ENCODE measurements around the gene MAN2A1. TPM values are rescaled to one million over a fixed set of nuclear protein-coding genes. Genes with fewer than 3 reads are reported as not detected.

The MAN2A1 gene
- polyA plus RNA-seq, 3 donors = 17.0 to 23.0 (median 20.1) TPM

DNA sequence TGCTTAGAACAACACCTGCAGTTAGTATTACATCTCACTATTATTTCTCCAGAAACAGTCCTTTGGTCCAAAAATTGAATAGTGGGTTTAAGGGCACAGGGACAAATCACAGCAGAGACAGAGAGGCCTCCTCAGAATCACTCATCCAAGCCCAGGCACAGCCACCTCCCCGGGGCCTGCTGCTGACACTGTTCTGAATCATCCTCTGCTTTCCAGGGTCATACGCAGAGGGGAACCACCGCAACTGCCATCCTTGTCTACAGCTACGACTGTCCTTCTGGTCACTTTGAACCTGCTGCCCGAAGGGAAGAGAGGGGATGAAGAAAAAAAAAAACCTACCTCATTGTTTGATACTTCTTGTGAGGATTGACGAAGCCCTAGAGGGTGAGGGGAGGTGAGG, 35.3 kb upstream of the MAN2A1 start:
- peak overlapping the region in 1 of 2 donors; percentile 13 for H3K27ac ChIP-seq (ENCODE audit: low read depth in 1 of 2, low read length in 2 of 2)
- TF ChIP-seq, protein P1, sequence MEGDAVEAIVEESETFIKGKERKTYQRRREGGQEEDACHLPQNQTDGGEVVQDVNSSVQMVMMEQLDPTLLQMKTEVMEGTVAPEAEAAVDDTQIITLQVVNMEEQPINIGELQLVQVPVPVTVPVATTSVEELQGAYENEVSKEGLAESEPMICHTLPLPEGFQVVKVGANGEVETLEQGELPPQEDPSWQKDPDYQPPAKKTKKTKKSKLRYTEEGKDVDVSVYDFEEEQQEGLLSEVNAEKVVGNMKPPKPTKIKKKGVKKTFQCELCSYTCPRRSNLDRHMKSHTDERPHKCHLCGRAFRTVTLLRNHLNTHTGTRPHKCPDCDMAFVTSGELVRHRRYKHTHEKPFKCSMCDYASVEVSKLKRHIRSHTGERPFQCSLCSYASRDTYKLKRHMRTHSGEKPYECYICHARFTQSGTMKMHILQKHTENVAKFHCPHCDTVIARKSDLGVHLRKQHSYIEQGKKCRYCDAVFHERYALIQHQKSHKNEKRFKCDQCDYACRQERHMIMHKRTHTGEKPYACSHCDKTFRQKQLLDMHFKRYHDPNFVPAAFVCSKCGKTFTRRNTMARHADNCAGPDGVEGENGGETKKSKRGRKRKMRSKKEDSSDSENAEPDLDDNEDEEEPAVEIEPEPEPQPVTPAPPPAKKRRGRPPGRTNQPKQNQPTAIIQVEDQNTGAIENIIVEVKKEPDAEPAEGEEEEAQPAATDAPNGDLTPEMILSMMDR (IDR thresholded peaks at IDR 0.05) = no peak
- no peaks in the 10 kb centered on the region for H3K79me2 ChIP-seq (ENCODE audit: insufficient read depth, low read length)
- peak overlapping the region; percentile 8 for H3K4me2 ChIP-seq (replicated peaks; ENCODE audit: extremely low read depth, low read length, poor library complexity, severe bottlenecking)
- H3K4me3 Mint-ChIP-seq = no peak overlapping the region
- DNase-seq = peak; percentile 70 to 87 (median 73)
- no peak overlapping the region for H3K4me3 ChIP-seq (replicated peaks in 1 of 3; ENCODE audit: low read depth in 2 of 3, low read length in 3 of 3)
- no peaks in the 10 kb centered on the region for H4K20me1 ChIP-seq (ENCODE audit: insufficient read depth, low read length)
- no peaks in the 10 kb centered on the region for H3K9me3 Mint-ChIP-seq
- H3K9ac ChIP-seq (ENCODE audit: insufficient read depth, low read length, poor library complexity, severe bottlenecking) = no peak overlapping the region
- intact Hi-C loops (cut with micrococcal nuclease) = no loop called here
- H3K9me3 ChIP-seq (replicated peaks in 1 of 2; ENCODE audit: control insufficient read depth in 1 of 2, insufficient read depth in 1 of 2, low read length in 2 of 2) = no peaks in the 10 kb centered on the region
- peaks cover 0 to 5% of the 10 kb centered on the region in 2 donors for H3K36me3 Mint-ChIP-seq
- peaks cover 44 to 52% of the 10 kb centered on the region in 2 donors for H3K4me1 ChIP-seq (ENCODE audit: control insufficient read depth in 1 of 2, insufficient read depth in 2 of 2, low read length in 2 of 2)
- no peaks in the 10 kb centered on the region for H3K36me3 ChIP-seq (replicated peaks in 1 of 2; ENCODE audit: control insufficient read depth in 1 of 2, insufficient read depth in 2 of 2, low read length in 2 of 2)
- peaks cover 47% of the 10 kb centered on the region for H3K4me1 Mint-ChIP-seq
- no peak overlapping the region for H2AFZ ChIP-seq (ENCODE audit: insufficient read depth, low read depth, low read length, poor library complexity, severe bottlenecking)
- H3K27ac Mint-ChIP-seq = peak overlapping the region; percentile 58 to 94 (median 85)
- no peaks in the 10 kb centered on the region for H3K27me3 Mint-ChIP-seq (ENCODE audit: low read depth in 3 of 3)
- WGBS (ENCODE audit: insufficient coverage) = no CpG with 5 or more reads among the region's 6 CpGs
- H3K27me3 ChIP-seq (ENCODE audit: control insufficient read depth in 2 of 2, insufficient read depth in 2 of 2, low read length in 2 of 2) = no peaks in the 10 kb centered on the region

DNA sequence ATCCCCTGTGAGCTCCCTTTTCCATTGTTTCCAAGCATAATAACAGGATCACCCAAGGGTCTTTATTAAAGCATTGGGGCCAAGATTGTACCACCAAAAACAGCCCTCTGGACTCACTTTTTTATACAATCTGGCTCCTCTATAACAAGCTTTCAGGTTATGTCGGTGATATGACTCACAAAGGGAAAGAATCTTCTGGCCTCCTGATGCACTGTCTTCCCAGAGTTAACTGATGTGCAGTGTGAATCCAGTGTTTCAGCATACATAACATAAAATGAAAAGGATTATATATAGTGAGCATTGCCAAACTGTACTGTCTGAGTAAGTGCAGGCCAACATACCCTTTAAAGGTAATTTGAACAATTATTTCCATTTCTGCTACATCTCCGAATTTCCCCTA, 33.9 kb upstream of the MAN2A1 start:
- Mint-ChIP-seq H3K27me3 (ENCODE audit: low read depth in 3 of 3) (no peaks in the 10 kb centered on the region), H3K36me3 (peaks cover 0 to 5% of the 10 kb centered on the region in 2 donors), H3K27ac (peak overlapping the region; percentile 84 to 99 (median 98)), H3K9me3 (no peaks in the 10 kb centered on the region), H3K4me1 (peaks cover 47% of the 10 kb centered on the region), H3K4me3 (no peak overlapping the region)
- Histone ChIP-seq H3K4me1 (ENCODE audit: control insufficient read depth in 1 of 2, insufficient read depth in 2 of 2, low read length in 2 of 2) (peaks cover 44 to 52% of the 10 kb centered on the region in 2 donors), H4K20me1 (ENCODE audit: insufficient read depth, low read length) (no peaks in the 10 kb centered on the region), H3K27me3 (ENCODE audit: control insufficient read depth in 2 of 2, insufficient read depth in 2 of 2, low read length in 2 of 2) (no peaks in the 10 kb centered on the region), H3K36me3 (replicated peaks in 1 of 2; ENCODE audit: control insufficient read depth in 1 of 2, insufficient read depth in 2 of 2, low read length in 2 of 2) (no peaks in the 10 kb centered on the region), H3K4me2 (replicated peaks; ENCODE audit: extremely low read depth, low read length, poor library complexity, severe bottlenecking) (no peak overlapping the region), H3K27ac (ENCODE audit: low read depth in 1 of 2, low read length in 2 of 2) (peak overlapping the region in 1 of 2 donors; percentile 86), H2AFZ (ENCODE audit: insufficient read depth, low read depth, low read length, poor library complexity, severe bottlenecking) (no peak overlapping the region), H3K9ac (ENCODE audit: insufficient read depth, low read length, poor library complexity, severe bottlenecking) (no peak overlapping the region), H3K79me2 (ENCODE audit: insufficient read depth, low read length) (no peaks in the 10 kb centered on the region), H3K4me3 (replicated peaks in 1 of 3; ENCODE audit: low read depth in 2 of 3, low read length in 3 of 3) (peak overlapping the region in 1 of 3 experiments; percentile 50), H3K9me3 (replicated peaks in 1 of 2; ENCODE audit: control insufficient read depth in 1 of 2, insufficient read depth in 1 of 2, low read length in 2 of 2) (no peaks in the 10 kb centered on the region)
- peak; percentile 9 to 49 (median 37) for DNase-seq
- intact Hi-C loops (cut with micrococcal nuclease) = loop anchor here (2.0 kb wide), 1 partner anchor 35 kb away; no protein-coding TSS in a partner anchor
- 100% methylated on average over 1 of the region's 2 CpGs for WGBS (ENCODE audit: insufficient coverage)
- TF ChIP-seq, protein P1 (IDR thresholded peaks at IDR 0.05) = no peak
